Liver (tissue), 9 donors: Measurements from ENCODE around the gene LDHB. TPM values are rescaled to one million over a fixed set of nuclear protein-coding genes. Genes with fewer than 3 reads are reported as not detected.

Experiments used
- DNase-seq: peaks from one replicate; pipeline ENCODE4 v3.0.0-alpha.2; 2017; ENCODE audit warnings: low spot score
- H3K27ac ChIP-seq, 2 donors: one replicate each; pipeline ENCODE4 v1.7.0; 2013; ENCODE audit warnings: inconsistent platforms in 2 of 2, low read length in 2 of 2, control low read depth in 1 of 2, low read depth in 1 of 2, mild to moderate bottlenecking in 1 of 2
- H3K27me3 ChIP-seq, 4 donors: one replicate each; pipeline versions ENCODE4 v1.6.1 to v1.7.0; 2013; ENCODE audit warnings: low read length in 3 of 4, inconsistent platforms in 1 of 4, mild to moderate bottlenecking in 1 of 4, moderate library complexity in 1 of 4; ENCODE audit not compliant: control insufficient read depth in 4 of 4, insufficient read depth in 4 of 4
- H3K36me3 ChIP-seq, 4 donors: one replicate each; pipeline versions ENCODE4 v1.6.1 to v1.7.0; 2013; ENCODE audit warnings: low read length in 3 of 4, mild to moderate bottlenecking in 3 of 4, low read depth in 1 of 4, moderate library complexity in 1 of 4; ENCODE audit not compliant: control insufficient read depth in 4 of 4, insufficient read depth in 3 of 4
- H3K4me1 ChIP-seq, 4 donors: one replicate each; pipeline versions ENCODE4 v1.6.1 to v1.7.0; 2013; ENCODE audit warnings: low read length in 3 of 4, mild to moderate bottlenecking in 3 of 4, moderate library complexity in 1 of 4; ENCODE audit not compliant: control insufficient read depth in 4 of 4, insufficient read depth in 4 of 4
- H3K4me3 ChIP-seq, 3 donors: one replicate each; pipeline versions ENCODE4 v1.6.1 to v1.7.0; 2013; ENCODE audit warnings: low read length in 3 of 3, control low read depth in 1 of 3, low read depth in 1 of 3, mild to moderate bottlenecking in 1 of 3
- H3K9ac ChIP-seq, 2 donors: one replicate each; pipeline ENCODE4 v1.7.0; 2013; ENCODE audit warnings: low read length in 2 of 2, mild to moderate bottlenecking in 2 of 2, moderate library complexity in 2 of 2, control low read depth in 1 of 2, low read depth in 1 of 2
- H3K9me3 ChIP-seq, 4 donors: one replicate each; pipeline versions ENCODE4 v1.6.1 to v1.7.0; 2013; ENCODE audit warnings: low read length in 3 of 4; ENCODE audit not compliant: control insufficient read depth in 4 of 4
- CTCF ChIP-seq: fragments of 150-350 bp; IDR thresholded peaks from 2 replicates; pipeline ENCODE4 v1.5.1; 2017; ENCODE audit warnings: improper control_type of control experiment, low read depth, low read length; ENCODE audit not compliant: missing input control
- EGR1 ChIP-seq, 2 donors: IDR thresholded peaks; 2 replicates each; pipeline ENCODE4 v1.6.1; 2016 to 2018; ENCODE audit warnings: antibody characterized with exemption in 2 of 2, low read depth in 2 of 2
- FOXA1 ChIP-seq: IDR thresholded peaks from 2 replicates; pipeline ENCODE4 v1.6.1; 2016; ENCODE audit warnings: antibody characterized with exemption
- FOXA2 ChIP-seq: IDR thresholded peaks from 2 replicates; pipeline ENCODE4 v1.6.1; 2016; ENCODE audit warnings: antibody characterized with exemption
- GABPA ChIP-seq, 2 donors: IDR thresholded peaks in 1 of 2; conservative IDR thresholded peaks in 1 of 2; 2 replicates each; pipeline ENCODE4 v1.6.1; 2016; ENCODE audit warnings: antibody characterized with exemption in 2 of 2, mild to moderate bottlenecking in 1 of 2, moderate library complexity in 1 of 2
- HNF4A ChIP-seq, 2 donors: conservative IDR thresholded peaks; 2 replicates each; pipeline ENCODE4 v1.6.1; 2016; ENCODE audit warnings: antibody characterized with exemption in 2 of 2, mild to moderate bottlenecking in 2 of 2
- HNF4G ChIP-seq: IDR thresholded peaks from 2 replicates; pipeline ENCODE4 v1.6.1; 2016; ENCODE audit warnings: antibody characterized with exemption
- JUND ChIP-seq, 2 donors: IDR thresholded peaks; 2 replicates each; pipeline ENCODE4 v1.6.1; 2016; ENCODE audit warnings: antibody characterized with exemption in 2 of 2
- MAX ChIP-seq: IDR thresholded peaks from 2 replicates; pipeline ENCODE4 v1.6.1; 2016; ENCODE audit warnings: antibody characterized with exemption
- NR2F2 ChIP-seq: IDR thresholded peaks from 2 replicates; pipeline ENCODE4 v1.6.1; 2016; ENCODE audit warnings: antibody characterized with exemption
- RAD21 ChIP-seq, 2 donors: IDR thresholded peaks; 2 replicates each; pipeline ENCODE4 v1.6.1; 2016; ENCODE audit warnings: antibody characterized with exemption in 2 of 2, mild to moderate bottlenecking in 2 of 2
- RXRA ChIP-seq, 2 donors: IDR thresholded peaks; 2 replicates each; pipeline ENCODE4 v1.6.1; 2017 to 2018; ENCODE audit warnings: antibody characterized with exemption in 2 of 2, mild to moderate bottlenecking in 1 of 2
- SP1 ChIP-seq: IDR thresholded peaks from 2 replicates; pipeline ENCODE4 v1.6.1; 2018; ENCODE audit warnings: antibody characterized with exemption, mild to moderate bottlenecking
- TAF1 ChIP-seq: conservative IDR thresholded peaks from 2 replicates; pipeline ENCODE4 v1.6.1; 2016; ENCODE audit warnings: antibody characterized with exemption, mild to moderate bottlenecking
- YY1 ChIP-seq: IDR thresholded peaks from 2 replicates; pipeline ENCODE4 v1.6.1; 2016; ENCODE audit warnings: antibody characterized with exemption, mild to moderate bottlenecking
- ZBTB33 ChIP-seq: IDR thresholded peaks from 2 replicates; pipeline ENCODE4 v1.6.1; 2016; ENCODE audit warnings: antibody characterized with exemption
- WGBS: extraction: QIAGEN DNeasy Blood & Tissue Kit; methylation state at CpG from one replicate; pipeline ENCODE4 v1.1.7; 2013; 5-methylcytosine and 5-hydroxymethylcytosine counted together
- polyA plus RNA-seq, 2 donors: library from polyadenylated mRNA; stranded (reverse) in 1 of 2; unstranded in 1 of 2; fragments of 200-250 nt in 1 of 2; fragments of >200 nt in 1 of 2; fragmentation: Nextera tagmentation in 1 of 2; extraction: Ambion mirVana in 1 of 2; gene quantifications; one replicate each; pipeline versions ENCODE4 v1.2.1 to v1.2.3, GENCODE V29; 2013 to 2015
- total RNA-seq, 2 donors: library from RNA; depleted of rRNA; stranded (reverse); fragments of >200 nt; gene quantifications; one replicate each; pipeline ENCODE4 v1.2.3, GENCODE V29; 2014
- TF ChIP-seq, protein P1 (sequence below): IDR thresholded peaks from 2 replicates; pipeline ENCODE4 v1.6.1; 2016; ENCODE audit warnings: antibody characterized with exemption
- TF ChIP-seq, protein P2 (sequence below): IDR thresholded peaks from 2 replicates; pipeline ENCODE4 v1.6.1; 2016; ENCODE audit warnings: antibody characterized with exemption, mild to moderate bottlenecking
- donor health status: healthy.
- donor health status: healthy.
- donor health status: healthy.
- donor health status: healthy.
- donor health status: healthy.

Gene LDHB
- total and polyA plus RNA-seq, 4 donors = 20.9 to 99.7 (median 42.3) TPM

- Histone ChIP-seq H3K4me3 (no peak overlapping the region), H3K9me3 (no peaks in the 10 kb centered on the region), H3K27me3 (no peaks in the 10 kb centered on the region), H3K4me1 (peaks cover 0 to 11% (median 6%) of the 10 kb centered on the region in 4 donors), H3K27ac (no peak overlapping the region), H3K36me3 (no peaks in the 10 kb centered on the region), H3K9ac (no peak overlapping the region)
- DNase-seq = no peak
- 30% methylated on average over 1 of the region's 1 CpG for WGBS
- TF ChIP-seq HNF4G (no peak), FOXA2 (no peak), YY1 (no peak)
These were observed 51.5 kb downstream of the LDHB start for GRCh38 chr12:21606175-21606574.

- 30% methylated on average over 7 of the region's 7 CpGs for WGBS
- Histone ChIP-seq H3K4me1 (peaks cover 2 to 18% (median 14%) of the 10 kb centered on the region in 4 donors), H3K36me3 (no peaks in the 10 kb centered on the region), H3K4me3 (peak within 1 kb of the TSS; percentile 67 to 92 (median 84)), H3K9me3 (no peaks in the 10 kb centered on the region), H3K27ac (peak within 1 kb of the TSS; percentile 80 to 83), H3K9ac (peak within 1 kb of the TSS; percentile 76 to 96), H3K27me3 (no peaks in the 10 kb centered on the region)
- no peak for TF ChIP-seq CTCF
- peak in 1 of 2 donors; percentile 70 for TF ChIP-seq GABPA (IDR thresholded peaks at IDR 0.05 in 1 of 2, conservative IDR thresholded peaks at IDR 0.05 in 1 of 2)
- TF ChIP-seq FOXA2 = no peak
- peak; percentile 97 to 98 for TF ChIP-seq HNF4A (conservative IDR thresholded peaks at IDR 0.05)
- peak; percentile 44 for TF ChIP-seq FOXA1
- TF ChIP-seq RAD21 (IDR thresholded peaks at IDR 0.05) = peak; percentile 50 to 67
- peak; percentile 90 for TF ChIP-seq SP1
- peak; percentile 96 to 97 for TF ChIP-seq RXRA (IDR thresholded peaks at IDR 0.05)
- TF ChIP-seq, protein P1, sequence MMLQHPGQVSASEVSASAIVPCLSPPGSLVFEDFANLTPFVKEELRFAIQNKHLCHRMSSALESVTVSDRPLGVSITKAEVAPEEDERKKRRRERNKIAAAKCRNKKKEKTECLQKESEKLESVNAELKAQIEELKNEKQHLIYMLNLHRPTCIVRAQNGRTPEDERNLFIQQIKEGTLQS = peak; percentile 95
- TF ChIP-seq TAF1 = peak; percentile 95
- TF ChIP-seq JUND (IDR thresholded peaks at IDR 0.05) = peak; percentile 69 to 79
- TF ChIP-seq YY1 = peak; percentile 75
- peak; percentile 75 for TF ChIP-seq MAX
- TF ChIP-seq EGR1 (IDR thresholded peaks at IDR 0.05; ENCODE audit: low read depth in 2 of 2) = peak in 1 of 2 donors; percentile 48
- TF ChIP-seq HNF4G = peak; percentile 77
- TF ChIP-seq, protein P2, sequence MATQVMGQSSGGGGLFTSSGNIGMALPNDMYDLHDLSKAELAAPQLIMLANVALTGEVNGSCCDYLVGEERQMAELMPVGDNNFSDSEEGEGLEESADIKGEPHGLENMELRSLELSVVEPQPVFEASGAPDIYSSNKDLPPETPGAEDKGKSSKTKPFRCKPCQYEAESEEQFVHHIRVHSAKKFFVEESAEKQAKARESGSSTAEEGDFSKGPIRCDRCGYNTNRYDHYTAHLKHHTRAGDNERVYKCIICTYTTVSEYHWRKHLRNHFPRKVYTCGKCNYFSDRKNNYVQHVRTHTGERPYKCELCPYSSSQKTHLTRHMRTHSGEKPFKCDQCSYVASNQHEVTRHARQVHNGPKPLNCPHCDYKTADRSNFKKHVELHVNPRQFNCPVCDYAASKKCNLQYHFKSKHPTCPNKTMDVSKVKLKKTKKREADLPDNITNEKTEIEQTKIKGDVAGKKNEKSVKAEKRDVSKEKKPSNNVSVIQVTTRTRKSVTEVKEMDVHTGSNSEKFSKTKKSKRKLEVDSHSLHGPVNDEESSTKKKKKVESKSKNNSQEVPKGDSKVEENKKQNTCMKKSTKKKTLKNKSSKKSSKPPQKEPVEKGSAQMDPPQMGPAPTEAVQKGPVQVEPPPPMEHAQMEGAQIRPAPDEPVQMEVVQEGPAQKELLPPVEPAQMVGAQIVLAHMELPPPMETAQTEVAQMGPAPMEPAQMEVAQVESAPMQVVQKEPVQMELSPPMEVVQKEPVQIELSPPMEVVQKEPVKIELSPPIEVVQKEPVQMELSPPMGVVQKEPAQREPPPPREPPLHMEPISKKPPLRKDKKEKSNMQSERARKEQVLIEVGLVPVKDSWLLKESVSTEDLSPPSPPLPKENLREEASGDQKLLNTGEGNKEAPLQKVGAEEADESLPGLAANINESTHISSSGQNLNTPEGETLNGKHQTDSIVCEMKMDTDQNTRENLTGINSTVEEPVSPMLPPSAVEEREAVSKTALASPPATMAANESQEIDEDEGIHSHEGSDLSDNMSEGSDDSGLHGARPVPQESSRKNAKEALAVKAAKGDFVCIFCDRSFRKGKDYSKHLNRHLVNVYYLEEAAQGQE = peak; percentile 77
- TF ChIP-seq ZBTB33 = peak; percentile 40
- TF ChIP-seq NR2F2 = peak; percentile 48
- no peak for DNase-seq
These were observed 53.2 kb downstream of the LDHB start, which contains the start of gene GYS2 for GRCh38 chr12:21604245-21605101. Gene GYS2 (minus strand): TSS chr12:21604847. CDS start chr12:21604592, 255 bp downstream.
